GM12875 (cell line): ENCODE data around the gene HCRT.

Experiments
- H3K4me3 ChIP-seq: one replicate; pipeline ENCODE4 v1.5.1; 2011; ENCODE audit warnings: low read depth, low read length, control low read depth
- CTCF ChIP-seq: IDR thresholded peaks from 2 replicates; pipeline ENCODE4 v1.5.1; 2011; ENCODE audit warnings: low read depth, mild to moderate bottlenecking, control low read depth, inconsistent platforms, low read length, moderate library complexity, borderline replicate concordance; ENCODE audit not compliant: insufficient read depth

Gene HCRT

DNA sequence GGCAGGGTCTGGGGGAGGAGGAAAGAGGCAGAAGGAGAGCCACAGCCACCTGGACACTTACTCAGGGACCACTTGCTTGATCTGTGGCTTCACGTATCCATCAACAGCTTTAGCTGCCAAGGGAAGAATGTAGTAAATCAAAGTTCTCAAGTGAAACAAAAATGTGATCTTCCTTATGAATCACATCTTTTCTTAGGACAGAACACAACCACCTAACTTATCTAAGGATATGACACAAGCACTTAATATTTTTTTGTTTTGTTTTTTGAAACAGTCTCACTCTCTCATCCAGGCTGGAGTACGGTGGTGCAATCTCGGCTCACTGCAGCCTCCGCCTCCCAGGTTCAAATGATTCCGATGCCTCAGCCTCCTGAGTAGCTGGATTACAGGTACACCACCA is 17.4 kb upstream of the HCRT start:
- TF ChIP-seq CTCF, result no peak
- no peak overlapping the region for H3K4me3 ChIP-seq

DNA sequence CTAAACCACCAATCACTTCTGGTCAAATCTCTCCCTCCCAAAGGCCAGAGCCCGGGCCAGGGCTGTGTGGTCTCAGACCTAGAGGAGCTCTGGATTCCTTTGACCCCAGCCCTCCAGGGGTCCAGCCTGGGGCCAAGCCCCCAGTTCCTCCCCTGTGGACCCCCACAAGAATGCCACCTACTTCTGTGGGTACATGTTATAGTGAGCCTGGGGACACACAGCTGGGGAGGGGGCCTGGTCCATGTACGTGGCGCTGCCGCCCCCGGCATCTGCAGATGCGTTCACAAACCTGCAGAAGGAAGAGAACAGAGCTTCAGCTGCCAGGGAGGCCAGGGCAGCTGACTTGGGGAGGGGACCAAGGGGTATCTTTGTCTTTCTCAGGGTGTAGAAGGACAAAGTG is 16.9 kb upstream of the HCRT start:
- H3K4me3 ChIP-seq, result no peak overlapping the region
- TF ChIP-seq CTCF, result no peak

DNA sequence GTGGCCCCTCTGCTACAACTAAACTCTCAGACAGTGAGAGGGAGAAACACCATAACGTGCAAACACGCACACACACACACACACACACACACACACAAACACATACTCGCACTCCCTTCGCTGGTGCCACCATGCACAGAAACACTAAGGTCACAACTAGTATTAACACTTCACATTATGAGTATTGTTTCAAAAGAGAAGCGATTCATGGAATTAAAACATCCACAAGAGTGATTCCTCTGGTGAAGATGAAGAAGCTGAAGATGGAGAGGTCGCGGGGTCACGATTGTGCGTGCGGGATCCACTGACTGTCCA is 16.2 kb upstream of the HCRT start:
- no peak overlapping the region for H3K4me3 ChIP-seq
- TF ChIP-seq CTCF, result no peak

GRCh38 chr17:42200706-42201457 is 15.6 kb upstream of the HCRT start:
- no peak for TF ChIP-seq CTCF

GRCh38 chr17:42199416-42200011 is 14.3 kb upstream of the HCRT start:
- H3K4me3 ChIP-seq, result no peak overlapping the region
- TF ChIP-seq CTCF, result no peak

More at GRCh38 chr17:42200706-42201457, 15.6 kb upstream of the HCRT start:
- H3K4me3 ChIP-seq, result no peak overlapping the region

- no peak for TF ChIP-seq CTCF
- H3K4me3 ChIP-seq, result no peak overlapping the region
These were observed 13.6 kb upstream of the HCRT start for GRCh38 chr17:42198897-42199296.

DNA sequence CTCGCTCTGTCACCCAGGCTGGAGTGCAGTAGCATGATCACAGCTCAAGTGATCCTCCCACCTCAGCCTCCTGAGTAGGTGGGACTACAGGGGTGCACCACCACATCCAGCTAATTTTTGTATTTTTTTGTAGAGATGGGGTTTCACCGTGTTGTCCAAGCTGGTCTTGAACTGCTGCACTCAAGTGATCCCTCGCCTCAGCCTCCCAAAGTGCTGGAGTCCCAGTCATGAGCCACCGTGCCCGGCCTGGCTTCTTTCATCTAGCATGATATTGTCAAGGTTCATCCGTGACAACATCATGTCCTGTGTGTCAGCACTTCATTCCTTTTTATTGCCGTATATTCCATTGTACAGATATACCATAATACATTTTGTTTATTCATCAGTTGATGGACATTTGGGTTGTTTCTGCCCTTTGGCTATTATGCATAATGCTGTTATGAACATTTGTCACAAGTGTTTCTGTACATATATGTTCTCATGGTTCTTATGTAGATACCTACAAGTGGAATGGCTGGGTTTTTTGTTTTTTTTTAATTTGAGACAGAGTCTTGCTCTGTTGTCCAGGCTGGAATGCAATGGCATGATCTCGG is 12.4 kb upstream of the HCRT start:
- no peak for TF ChIP-seq CTCF
- H3K4me3 ChIP-seq, result no peak overlapping the region
